ENCODE results near the gene ABCB11. TPM values are rescaled to one million over a fixed set of nuclear protein-coding genes. Genes with fewer than 3 reads are reported as not detected.
A peak's percentile ranks its signal among the peaks of the same experiment; 100 is the strongest.

ABCB11 gene
- total and polyA plus RNA-seq, 9 of the 15 experiments (the other 6 are each of a cell fraction or from before 2014, with no cell fraction given) = 0.04 to 0.51 (median 0.10) TPM; not detected in 1

GRCh38 chr2:168941297-168941696 lies 89.8 kb downstream of the ABCB11 start (continued):
- TF ChIP-seq THAP7 (CRISPR knock-in tag; IDR thresholded peaks at IDR 0.05) (no peak), HBP1 (CRISPR knock-in tag; IDR thresholded peaks at IDR 0.05) (no peak), ARID1B (IDR thresholded peaks at IDR 0.05) (peak; percentile 86), SUPT5H (IDR thresholded peaks at IDR 0.05) (no peak), KDM2B (CRISPR knock-in tag; IDR thresholded peaks at IDR 0.05) (no peak), ELF2 (CRISPR knock-in tag; IDR thresholded peaks at IDR 0.05) (no peak), GABPB2 (CRISPR knock-in tag; conservative IDR thresholded peaks at IDR 0.05) (no peak), MECOM (CRISPR knock-in tag; IDR thresholded peaks at IDR 0.05) (peak; percentile 72; the same call in 1 of the 2 replicates), POLR2G (IDR thresholded peaks at IDR 0.05; ENCODE audit: low read depth, low read length) (no peak), MTA3 (IDR thresholded peaks at IDR 0.05; ENCODE audit: borderline replicate concordance) (no peak), NR3C1 (CRISPR knock-in tag; IDR thresholded peaks at IDR 0.05) (no peak), CREB5 (CRISPR knock-in tag; IDR thresholded peaks at IDR 0.05) (no peak), RBM14 (IDR thresholded peaks at IDR 0.05; ENCODE audit: borderline replicate concordance, insufficient read depth, low read depth, low read length) (no peak), ILK (tag; IDR thresholded peaks at IDR 0.05; ENCODE audit: borderline replicate concordance, low read depth) (no peak), CHD2 (IDR thresholded peaks at IDR 0.05; ENCODE audit: low read depth, low read length) (no peak), ZNF140 (CRISPR knock-in tag; IDR thresholded peaks at IDR 0.05) (no peak)
- TF ChIP-seq, protein P1, sequence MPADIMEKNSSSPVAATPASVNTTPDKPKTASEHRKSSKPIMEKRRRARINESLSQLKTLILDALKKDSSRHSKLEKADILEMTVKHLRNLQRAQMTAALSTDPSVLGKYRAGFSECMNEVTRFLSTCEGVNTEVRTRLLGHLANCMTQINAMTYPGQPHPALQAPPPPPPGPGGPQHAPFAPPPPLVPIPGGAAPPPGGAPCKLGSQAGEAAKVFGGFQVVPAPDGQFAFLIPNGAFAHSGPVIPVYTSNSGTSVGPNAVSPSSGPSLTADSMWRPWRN (IDR thresholded peaks at IDR 0.05; ENCODE audit: low read depth) = 0 out of 2 replicates have a peak, but pooled peaks have one; percentile 19
- TF ChIP-seq, protein P2, sequence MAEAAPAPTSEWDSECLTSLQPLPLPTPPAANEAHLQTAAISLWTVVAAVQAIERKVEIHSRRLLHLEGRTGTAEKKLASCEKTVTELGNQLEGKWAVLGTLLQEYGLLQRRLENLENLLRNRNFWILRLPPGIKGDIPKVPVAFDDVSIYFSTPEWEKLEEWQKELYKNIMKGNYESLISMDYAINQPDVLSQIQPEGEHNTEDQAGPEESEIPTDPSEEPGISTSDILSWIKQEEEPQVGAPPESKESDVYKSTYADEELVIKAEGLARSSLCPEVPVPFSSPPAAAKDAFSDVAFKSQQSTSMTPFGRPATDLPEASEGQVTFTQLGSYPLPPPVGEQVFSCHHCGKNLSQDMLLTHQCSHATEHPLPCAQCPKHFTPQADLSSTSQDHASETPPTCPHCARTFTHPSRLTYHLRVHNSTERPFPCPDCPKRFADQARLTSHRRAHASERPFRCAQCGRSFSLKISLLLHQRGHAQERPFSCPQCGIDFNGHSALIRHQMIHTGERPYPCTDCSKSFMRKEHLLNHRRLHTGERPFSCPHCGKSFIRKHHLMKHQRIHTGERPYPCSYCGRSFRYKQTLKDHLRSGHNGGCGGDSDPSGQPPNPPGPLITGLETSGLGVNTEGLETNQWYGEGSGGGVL (CRISPR knock-in tag; IDR thresholded peaks at IDR 0.05) = no peak
- TF ChIP-seq, protein P3, sequence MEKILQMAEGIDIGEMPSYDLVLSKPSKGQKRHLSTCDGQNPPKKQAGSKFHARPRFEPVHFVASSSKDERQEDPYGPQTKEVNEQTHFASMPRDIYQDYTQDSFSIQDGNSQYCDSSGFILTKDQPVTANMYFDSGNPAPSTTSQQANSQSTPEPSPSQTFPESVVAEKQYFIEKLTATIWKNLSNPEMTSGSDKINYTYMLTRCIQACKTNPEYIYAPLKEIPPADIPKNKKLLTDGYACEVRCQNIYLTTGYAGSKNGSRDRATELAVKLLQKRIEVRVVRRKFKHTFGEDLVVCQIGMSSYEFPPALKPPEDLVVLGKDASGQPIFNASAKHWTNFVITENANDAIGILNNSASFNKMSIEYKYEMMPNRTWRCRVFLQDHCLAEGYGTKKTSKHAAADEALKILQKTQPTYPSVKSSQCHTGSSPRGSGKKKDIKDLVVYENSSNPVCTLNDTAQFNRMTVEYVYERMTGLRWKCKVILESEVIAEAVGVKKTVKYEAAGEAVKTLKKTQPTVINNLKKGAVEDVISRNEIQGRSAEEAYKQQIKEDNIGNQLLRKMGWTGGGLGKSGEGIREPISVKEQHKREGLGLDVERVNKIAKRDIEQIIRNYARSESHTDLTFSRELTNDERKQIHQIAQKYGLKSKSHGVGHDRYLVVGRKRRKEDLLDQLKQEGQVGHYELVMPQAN (IDR thresholded peaks at IDR 0.05; ENCODE audit: borderline replicate concordance) = no peak
- TF ChIP-seq, protein P4, sequence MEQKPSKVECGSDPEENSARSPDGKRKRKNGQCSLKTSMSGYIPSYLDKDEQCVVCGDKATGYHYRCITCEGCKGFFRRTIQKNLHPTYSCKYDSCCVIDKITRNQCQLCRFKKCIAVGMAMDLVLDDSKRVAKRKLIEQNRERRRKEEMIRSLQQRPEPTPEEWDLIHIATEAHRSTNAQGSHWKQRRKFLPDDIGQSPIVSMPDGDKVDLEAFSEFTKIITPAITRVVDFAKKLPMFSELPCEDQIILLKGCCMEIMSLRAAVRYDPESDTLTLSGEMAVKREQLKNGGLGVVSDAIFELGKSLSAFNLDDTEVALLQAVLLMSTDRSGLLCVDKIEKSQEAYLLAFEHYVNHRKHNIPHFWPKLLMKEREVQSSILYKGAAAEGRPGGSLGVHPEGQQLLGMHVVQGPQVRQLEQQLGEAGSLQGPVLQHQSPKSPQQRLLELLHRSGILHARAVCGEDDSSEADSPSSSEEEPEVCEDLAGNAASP (IDR thresholded peaks at IDR 0.05) = no peak
